NCI-H2196 treated with DMSO at 0.1 percent for 48 hours (cell line): ENCODE measurements around the gene SH2D6.
"Not testable (repeated sequence)": the region's sequence is repeated elsewhere in the genome, so short reads cannot be mapped to it uniquely, and the experiment has no call there.

Experiments used
- DNase-seq: peaks from one replicate; lab custom pipeline; 2025; ENCODE audit not compliant: unreplicated experiment; lab: John Stamatoyannopoulos, UW

SH2D6 gene

GRCh38 chr2:85439025-85439472 is 20.5 kb downstream of the SH2D6 start:
- DNase-seq, result no peak

DNA sequence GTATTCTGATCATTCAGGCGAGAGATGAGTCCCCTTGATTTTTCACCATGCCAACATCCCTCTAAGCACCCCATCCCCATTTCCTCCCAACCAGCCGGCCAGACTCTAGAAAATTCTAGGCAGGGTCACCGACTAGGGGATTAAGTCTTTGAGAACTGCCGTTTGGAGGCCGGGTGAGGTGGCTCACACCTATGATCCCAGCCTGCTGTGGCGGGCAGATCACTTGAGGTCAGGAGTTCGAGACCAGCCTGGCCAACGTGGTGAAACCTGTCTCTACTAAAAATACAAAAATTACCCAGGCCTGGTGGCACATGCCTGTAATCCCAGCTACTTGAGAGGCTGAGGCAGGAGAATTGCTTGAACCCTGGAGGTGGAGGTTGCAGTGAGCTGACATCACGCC is 21.1 kb downstream of the SH2D6 start:
- DNase-seq, result not testable (repeated sequence)

DNA sequence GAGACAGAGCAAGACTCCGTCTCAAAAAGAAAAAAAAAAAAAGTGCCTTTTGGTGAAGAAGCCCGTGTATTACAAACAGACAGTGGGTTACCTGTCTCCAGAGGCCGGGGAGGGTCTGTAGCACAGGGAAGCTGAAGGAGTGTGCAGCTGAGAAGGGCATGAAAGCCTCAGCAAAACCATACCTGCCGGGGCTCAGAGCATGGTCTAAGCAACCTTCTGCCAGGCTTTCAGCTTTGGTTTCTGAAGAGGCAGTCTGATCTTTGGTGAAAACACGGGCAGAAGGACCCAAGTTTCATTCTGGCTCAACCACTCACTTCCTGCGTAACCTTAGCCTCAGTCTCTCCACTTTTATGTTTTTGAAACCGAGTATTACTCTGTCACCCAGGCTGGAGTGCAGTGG is 21.5 kb downstream of the SH2D6 start:
- DNase-seq, result no peak

- DNase-seq, result no peak
These were observed 22.2 kb downstream of the SH2D6 start for GRCh38 chr2:85440729-85441128.

DNA sequence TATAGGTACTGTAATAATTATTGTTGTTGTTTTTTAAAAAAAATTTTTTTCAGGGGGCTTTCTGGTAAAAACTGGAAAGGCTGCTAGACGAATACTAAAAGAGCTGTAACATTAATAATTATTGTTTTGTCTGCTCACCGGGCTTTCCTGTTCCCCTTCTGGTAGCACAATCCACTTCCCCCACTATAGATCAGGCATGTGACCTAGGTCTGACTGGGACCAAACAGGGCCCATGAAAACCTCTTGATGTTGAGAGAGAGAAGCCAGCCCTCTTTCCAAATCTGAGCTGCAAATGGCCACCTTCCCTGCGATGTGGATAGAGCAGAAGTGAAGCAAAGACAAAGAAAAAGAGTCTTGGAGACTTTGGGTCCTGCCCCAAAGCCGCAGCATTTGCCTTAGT is 23.4 kb downstream of the SH2D6 start:
- DNase-seq, result no peak

DNA sequence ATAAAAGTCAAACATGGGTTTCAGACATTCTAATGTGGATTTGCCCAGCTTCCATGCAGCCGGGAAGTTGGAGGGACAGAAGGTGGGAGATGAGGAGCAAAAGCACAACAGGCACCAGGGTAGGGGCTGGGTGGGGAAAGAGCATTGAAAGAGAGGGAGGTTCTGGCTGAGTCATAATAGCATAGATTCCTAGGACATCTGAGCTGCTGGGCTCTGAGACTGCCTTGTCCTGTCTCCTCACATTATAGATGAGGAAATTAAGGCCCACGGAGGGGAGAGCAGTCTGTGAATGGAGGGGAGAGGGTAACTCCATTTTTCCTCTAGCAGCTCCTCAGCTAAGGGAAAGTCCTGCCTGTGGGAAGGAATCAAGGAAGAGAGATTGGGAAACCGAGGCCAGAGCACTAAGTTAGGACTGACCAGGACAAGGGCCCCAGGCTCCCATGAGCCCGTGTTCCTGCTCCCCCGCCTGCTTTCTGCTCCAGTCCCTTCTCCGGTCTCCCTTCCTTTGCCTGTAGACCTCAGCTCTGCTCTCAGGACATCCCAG is 26.2 kb downstream of the SH2D6 start:
- no peak for DNase-seq

GRCh38 chr2:85445316-85446295 is 27.1 kb downstream of the SH2D6 start:
- no peak for DNase-seq

GRCh38 chr2:85446296-85447221 is 28.0 kb downstream of the SH2D6 start:
- no peak for DNase-seq

DNA sequence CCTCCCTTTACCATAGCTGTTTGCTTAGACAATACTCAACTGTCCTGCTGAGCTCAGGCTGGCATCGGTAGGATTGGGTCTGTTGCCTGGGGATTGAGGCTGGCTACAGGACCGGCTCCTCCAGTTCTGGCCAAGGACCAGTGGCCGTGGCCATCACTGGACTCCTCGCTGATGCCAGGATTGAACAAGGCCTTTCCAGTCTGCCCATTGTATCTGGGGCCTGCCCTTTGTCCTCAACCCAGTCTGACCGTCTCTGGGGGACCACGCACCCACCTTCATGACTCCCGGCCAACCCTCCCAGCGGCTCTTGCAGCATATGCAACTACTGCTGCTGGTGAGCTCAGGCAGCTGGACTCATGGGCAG is 28.7 kb downstream of the SH2D6 start:
- no peak for DNase-seq

DNA sequence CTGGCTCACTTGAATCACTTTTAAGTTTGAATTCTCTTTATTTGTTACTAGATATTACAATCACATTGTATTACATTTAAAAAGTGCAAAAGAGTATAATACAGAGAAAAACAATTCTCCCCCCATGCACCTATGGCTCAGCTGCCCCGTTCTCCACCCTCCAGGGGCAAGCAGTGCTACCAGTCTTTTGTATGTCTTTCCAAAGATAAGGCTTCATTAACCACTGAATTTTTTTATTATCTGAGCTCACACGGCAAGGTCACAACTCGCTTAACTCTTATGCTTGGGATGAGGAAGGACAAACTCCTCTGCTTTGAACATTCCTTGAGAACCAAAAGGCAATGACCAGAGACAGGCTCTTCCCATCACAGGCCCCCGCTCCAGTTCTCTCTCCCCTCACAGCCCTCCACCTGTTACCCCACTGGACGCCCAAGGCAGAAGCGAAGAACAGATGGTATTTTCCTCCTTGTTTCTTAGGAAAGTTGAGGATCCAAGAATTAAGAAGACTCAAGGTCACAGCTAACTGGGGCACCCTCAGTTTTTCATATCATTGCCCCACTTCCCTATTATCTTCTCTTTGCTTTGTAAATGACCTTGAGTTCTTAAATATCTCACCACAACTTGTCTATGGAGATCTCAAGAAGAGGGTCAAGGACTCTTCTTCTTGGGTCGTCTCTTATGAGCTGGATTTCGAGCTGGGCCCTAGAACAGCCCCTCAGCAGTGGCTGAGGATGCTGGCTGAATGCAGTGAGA is 30.1 kb downstream of the SH2D6 start:
- DNase-seq, result no peak

GRCh38 chr2:85449214-85449588 is 30.7 kb downstream of the SH2D6 start:
- DNase-seq, result no peak

DNA sequence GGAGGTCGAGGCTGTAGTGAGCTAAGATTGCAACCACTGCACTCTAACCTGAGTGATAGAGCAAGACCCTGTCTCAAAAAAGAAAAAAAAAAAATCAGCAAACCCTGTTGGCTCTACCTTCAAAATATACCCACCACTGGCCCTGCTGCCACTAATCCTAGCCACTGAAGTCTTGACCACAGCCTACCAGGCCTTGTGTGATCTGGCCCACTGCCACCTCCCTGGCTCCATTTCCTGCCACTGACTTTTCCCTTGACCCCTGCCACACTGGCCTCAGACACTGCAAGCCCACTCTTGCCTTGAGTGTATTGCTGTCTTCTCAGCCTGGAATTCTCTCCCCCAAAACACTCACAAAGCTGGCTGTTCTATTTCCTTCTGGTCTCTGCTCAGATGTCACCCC is 33.7 kb downstream of the SH2D6 start:
- DNase-seq, result no peak

DNA sequence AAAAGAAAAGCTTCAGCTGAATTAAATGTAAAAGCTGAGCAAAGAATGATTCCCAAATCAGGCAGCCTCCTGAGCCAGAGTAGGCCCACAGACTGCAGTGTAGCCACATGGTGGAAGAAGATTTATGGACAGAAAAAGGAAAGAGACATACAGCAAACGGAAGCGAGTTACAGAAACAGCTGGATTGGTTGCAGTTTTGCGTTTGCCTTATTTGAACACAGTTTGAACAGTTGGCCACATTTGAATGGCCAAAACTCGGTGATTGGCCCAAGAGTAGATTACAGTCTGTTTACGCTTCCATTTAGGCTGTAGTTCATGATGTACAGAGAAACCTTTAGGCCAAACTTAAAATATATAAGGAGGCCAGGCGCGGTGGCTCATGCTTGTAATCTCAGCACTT is 35.1 kb downstream of the SH2D6 start:
- DNase-seq, result no peak

DNA sequence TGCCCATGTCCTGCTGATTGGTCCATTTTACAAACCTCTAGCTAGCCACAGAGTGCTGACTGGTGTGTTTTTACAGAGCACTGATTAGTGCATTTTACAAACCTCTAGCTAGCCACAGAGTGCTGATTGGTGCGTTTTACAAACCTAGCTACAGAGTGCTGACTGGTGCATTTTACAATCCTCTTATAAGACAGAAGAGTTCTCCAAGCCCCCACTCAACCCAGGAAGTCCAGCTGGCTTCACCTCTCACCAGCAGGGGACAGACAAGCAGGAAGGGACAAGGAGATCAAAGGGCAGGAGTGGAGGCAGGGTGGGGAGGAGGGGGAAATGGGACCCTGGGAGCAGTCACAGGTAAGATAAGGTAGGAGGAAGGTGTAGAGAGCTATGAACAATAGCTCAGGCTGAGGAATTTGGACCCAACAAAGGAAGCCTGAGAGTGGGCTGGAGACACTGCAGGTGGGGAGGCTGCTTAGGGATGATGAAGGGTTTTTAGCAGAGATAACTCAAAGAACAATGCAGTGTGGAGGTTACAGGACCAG is 37.1 kb downstream of the SH2D6 start:
- no peak for DNase-seq

DNA sequence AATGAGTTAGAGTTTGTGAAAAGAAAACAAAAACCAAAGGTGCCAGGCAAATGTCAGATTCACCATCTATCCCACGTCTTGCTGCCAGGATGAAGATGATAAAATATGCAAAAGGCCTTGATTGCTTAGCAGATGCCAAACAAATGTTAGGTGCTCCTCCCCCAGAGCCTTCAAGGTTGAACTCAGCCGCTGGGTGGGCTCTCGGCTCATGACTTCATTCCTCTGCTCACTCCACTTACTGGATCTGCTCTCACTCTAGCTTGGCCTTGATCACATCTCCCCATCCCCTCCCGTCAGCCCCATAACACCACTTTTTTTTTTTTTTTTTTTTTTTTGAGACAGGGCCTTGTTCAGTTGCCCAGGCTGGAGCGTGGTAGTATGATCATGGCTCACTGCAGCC is 38.5 kb downstream of the SH2D6 start:
- no peak for DNase-seq

- DNase-seq, result no peak
These were observed 39.4 kb downstream of the SH2D6 start for GRCh38 chr2:85457877-85458316.

GRCh38 chr2:85458601-85459563 is 40.4 kb downstream of the SH2D6 start:
- no peak for DNase-seq

GRCh38 chr2:85459771-85460170 is 41.3 kb downstream of the SH2D6 start:
- no peak for DNase-seq

- no peak for DNase-seq
These were observed 43.8 kb downstream of the SH2D6 start for GRCh38 chr2:85462322-85462721.
